ENCODE results near the gene DDX54.

Gene DDX54

GRCh38 chr12:113208041-113208934 lies 23.0 kb upstream of the DDX54 start:
- TF ChIP-seq CTCF (IDR thresholded peaks at IDR 0.05), result no peak
- TF ChIP-seq ZFX (IDR thresholded peaks at IDR 0.05; ENCODE audit: borderline replicate concordance), result no peak
- H3K27ac ChIP-seq, result no peak overlapping the region

GRCh38 chr12:113207613-113208040 lies 22.3 kb upstream of the DDX54 start:
- TF ChIP-seq CTCF (IDR thresholded peaks at IDR 0.05) (no peak), ZFX (IDR thresholded peaks at IDR 0.05; ENCODE audit: borderline replicate concordance) (no peak)
- 0 out of 2 replicates have a peak overlapping the region, but pooled peaks have one; percentile 43 for H3K27ac ChIP-seq

DNA sequence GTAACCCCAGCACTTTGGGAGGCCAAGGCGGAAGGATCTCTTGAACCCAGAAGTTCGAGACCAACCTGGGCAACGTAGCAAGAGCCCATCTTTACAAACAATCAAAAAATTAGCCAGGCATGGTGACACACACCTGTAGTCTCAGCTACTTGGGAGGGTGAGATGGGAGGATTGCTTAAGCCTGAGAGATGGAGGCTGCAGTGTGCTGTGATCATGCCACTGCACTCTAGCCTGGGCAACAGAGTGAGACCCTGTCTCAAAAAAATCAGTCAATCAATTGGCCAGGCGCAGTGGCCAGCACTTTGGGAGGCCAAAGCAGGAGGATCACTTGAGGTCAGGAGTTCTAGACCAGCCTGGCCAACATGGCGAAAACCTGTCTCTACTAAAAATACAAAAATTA lies 21.5 kb upstream of the DDX54 start:
- peak overlapping the region; percentile 43 for H3K27ac ChIP-seq

DNA sequence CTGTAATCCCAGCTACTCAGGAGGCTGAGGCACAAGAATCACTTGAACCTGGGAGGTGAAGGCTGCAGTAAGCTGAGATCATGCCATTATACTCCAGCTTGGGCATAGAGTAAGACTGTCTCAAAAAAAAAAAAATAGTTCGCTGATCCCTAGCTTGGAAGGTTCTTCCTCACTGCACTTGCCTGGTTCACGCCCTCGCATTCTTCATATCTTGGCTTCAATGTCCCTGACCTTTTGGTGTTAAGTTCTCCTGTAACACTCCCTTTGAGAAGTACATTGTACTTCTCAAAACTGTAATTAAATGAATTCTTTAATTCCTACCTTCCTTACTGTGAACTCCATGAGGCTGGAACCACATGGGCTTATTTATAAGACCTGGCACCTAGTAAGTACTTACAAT lies 19.5 kb upstream of the DDX54 start:
- TF ChIP-seq ZFX (IDR thresholded peaks at IDR 0.05; ENCODE audit: borderline replicate concordance) (no peak), CTCF (IDR thresholded peaks at IDR 0.05) (no peak)
- no peak overlapping the region for H3K27ac ChIP-seq

GRCh38 chr12:113203852-113204760 lies 18.8 kb upstream of the DDX54 start:
- TF ChIP-seq CTCF (IDR thresholded peaks at IDR 0.05) (no peak), ZFX (IDR thresholded peaks at IDR 0.05; ENCODE audit: borderline replicate concordance) (no peak)
- H3K27ac ChIP-seq, result 0 out of 2 replicates have a peak overlapping the region, but pooled peaks have one; percentile 5

GRCh38 chr12:113202300-113203075 lies 17.2 kb upstream of the DDX54 start:
- H3K27ac ChIP-seq, result no peak overlapping the region
- TF ChIP-seq ZFX (IDR thresholded peaks at IDR 0.05; ENCODE audit: borderline replicate concordance) (no peak), CTCF (IDR thresholded peaks at IDR 0.05) (no peak)

Data from 22Rv1 (cell line).